Stimulated activated CD4-positive, alpha-beta T cell treated with anti-CD3 and anti-CD28 coated beads, TNF-alpha, amount 100 ng/mL, for 4 hours (primary cell): Measurements from ENCODE around the gene AKR1A1.

ENCODE experiments used
- DNase-seq, 3 experiments: peaks; one replicate each; pipeline ENCODE4 v3.0.0-alpha.2; 2020; ENCODE audit warnings: low read depth in 3 of 3

Gene AKR1A1

DNA sequence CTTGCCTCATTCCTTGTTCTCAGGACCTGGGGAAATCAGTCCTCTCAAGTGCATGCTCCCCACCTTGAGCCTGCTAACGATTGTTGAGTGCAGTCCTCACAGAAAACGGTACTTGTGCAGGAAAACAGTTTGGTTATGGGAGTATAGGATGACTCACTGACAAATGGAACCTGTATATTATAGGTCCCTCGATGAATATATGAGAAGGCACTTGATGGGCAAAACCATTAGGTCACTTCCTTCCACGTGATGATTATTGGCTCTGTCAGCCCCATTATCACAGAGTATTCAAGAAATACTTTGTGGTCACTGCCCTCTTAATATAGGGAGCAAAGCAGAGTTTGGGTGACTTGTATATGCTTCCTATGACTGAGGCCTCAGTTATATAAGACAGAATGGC is 67.0 kb downstream of the AKR1A1 start:
- no peak for DNase-seq

DNA sequence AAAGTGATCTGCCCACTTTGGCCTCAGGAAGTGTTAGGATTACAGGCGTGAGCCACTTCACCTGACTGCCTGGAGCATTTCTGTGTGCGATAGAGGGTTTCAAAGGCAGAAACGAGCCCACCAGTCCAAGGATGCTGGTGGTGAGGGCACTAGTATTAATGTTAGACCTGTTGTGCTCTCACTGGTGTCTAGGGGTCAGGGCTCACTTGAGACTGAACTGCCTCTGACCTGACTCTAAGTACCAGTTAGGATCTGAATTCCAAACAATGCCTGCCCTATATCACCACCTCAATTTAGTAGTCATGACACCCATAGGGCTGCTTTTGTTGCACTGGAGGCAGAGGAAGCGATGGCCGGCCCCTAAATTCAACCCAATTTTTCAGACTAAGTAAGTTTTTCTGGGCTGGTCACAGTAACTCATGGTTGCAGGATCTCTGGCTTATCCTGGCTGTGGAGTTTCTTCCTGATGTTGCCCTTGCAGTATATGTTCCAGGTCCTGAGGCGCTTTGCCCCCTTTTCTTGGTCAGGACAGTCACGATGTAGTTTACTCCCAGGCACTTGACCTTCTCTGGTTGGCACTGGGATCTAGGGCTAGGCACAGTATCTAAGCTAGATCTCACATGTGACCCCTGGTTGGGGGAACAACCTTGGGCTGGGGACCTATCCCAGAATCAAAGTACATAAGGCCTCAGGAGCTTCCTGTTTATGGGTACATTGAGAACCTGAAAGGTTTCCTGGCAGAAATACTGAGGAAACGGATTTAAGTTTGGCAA is 68.7 kb downstream of the AKR1A1 start:
- no peak for DNase-seq
